ENCODE measurements around the gene LAGE3. TPM values are rescaled to one million over a fixed set of nuclear protein-coding genes. Genes with fewer than 3 reads are reported as not detected.

The LAGE3 gene
- total and polyA plus RNA-seq, 9 donors: 12.1 to 16.2 (median 14.6) TPM

- H3K4me3 ChIP-seq (ENCODE audit: low read length): no peak overlapping the region
Measured at GRCh38 chrX:154487518-154488290, 8.6 kb upstream of the LAGE3 start.

GRCh38 chrX:154486396-154487207 is 7.5 kb upstream of the LAGE3 start, which contains the start of gene UBL4A:
TSS of gene UBL4A (minus strand) at chrX:154486615. CDS start at chrX:154486584, 31 bp downstream.
- Histone ChIP-seq H3K27me3 (ENCODE audit: control insufficient read depth, insufficient read depth, low read length) (no peaks in the 10 kb centered on the region), H3K4me3 (ENCODE audit: low read length) (peak within 1 kb of the TSS; percentile 50), H3K4me1 (ENCODE audit: control insufficient read depth, insufficient read depth, low read length) (peaks cover 23% of the 10 kb centered on the region), H3K9me3 (replicated peaks; ENCODE audit: control insufficient read depth, low read depth, low read length) (no peaks in the 10 kb centered on the region), H3K36me3 (ENCODE audit: control insufficient read depth, insufficient read depth, low read length) (peaks cover 15% of the 10 kb centered on the region), H3K27ac (ENCODE audit: low read length) (peak within 1 kb of the TSS; percentile 69)
- WGBS (ENCODE audit: insufficient coverage): 22% methylated on average over 72 of the region's 95 CpGs
- DNase-seq: peak; percentile 55

More at GRCh38 chrX:154487518-154488290, 8.6 kb upstream of the LAGE3 start:
- Histone ChIP-seq H3K36me3 (ENCODE audit: control insufficient read depth, insufficient read depth, low read length) (peaks cover 15% of the 10 kb centered on the region), H3K27me3 (ENCODE audit: control insufficient read depth, insufficient read depth, low read length) (no peaks in the 10 kb centered on the region), H3K9me3 (replicated peaks; ENCODE audit: control insufficient read depth, low read depth, low read length) (no peaks in the 10 kb centered on the region), H3K27ac (ENCODE audit: low read length) (no peak overlapping the region), H3K4me1 (ENCODE audit: control insufficient read depth, insufficient read depth, low read length) (peaks cover 23% of the 10 kb centered on the region)
- 89% methylated on average over 28 of the region's 28 CpGs for WGBS (ENCODE audit: insufficient coverage)
- no peak for DNase-seq

- H3K4me3 ChIP-seq (ENCODE audit: low read length): peak overlapping the region; percentile 50
- H3K4me1 ChIP-seq (ENCODE audit: control insufficient read depth, insufficient read depth, low read length): peaks cover 23% of the 10 kb centered on the region
- peak overlapping the region; percentile 13 for H3K27ac ChIP-seq (ENCODE audit: low read length)
- peaks cover 15% of the 10 kb centered on the region for H3K36me3 ChIP-seq (ENCODE audit: control insufficient read depth, insufficient read depth, low read length)
- 43% methylated on average over 35 of the region's 35 CpGs for WGBS (ENCODE audit: insufficient coverage)
- no peaks in the 10 kb centered on the region for H3K27me3 ChIP-seq (ENCODE audit: control insufficient read depth, insufficient read depth, low read length)
- peak; percentile 40 for DNase-seq
- no peaks in the 10 kb centered on the region for H3K9me3 ChIP-seq (replicated peaks; ENCODE audit: control insufficient read depth, low read depth, low read length)
Measured at GRCh38 chrX:154486052-154486395, 6.9 kb upstream of the LAGE3 start.

- WGBS (ENCODE audit: insufficient coverage): 58% methylated on average over 29 of the region's 35 CpGs
- no peaks in the 10 kb centered on the region for H3K27me3 ChIP-seq (ENCODE audit: control insufficient read depth, insufficient read depth, low read length)
- H3K4me1 ChIP-seq (ENCODE audit: control insufficient read depth, insufficient read depth, low read length): peaks cover 23% of the 10 kb centered on the region
- H3K27ac ChIP-seq (ENCODE audit: low read length): no peak overlapping the region
- H3K9me3 ChIP-seq (replicated peaks; ENCODE audit: control insufficient read depth, low read depth, low read length): no peaks in the 10 kb centered on the region
- DNase-seq: no peak
- H3K4me3 ChIP-seq (ENCODE audit: low read length): peak overlapping the region; percentile 50
- peaks cover 15% of the 10 kb centered on the region for H3K36me3 ChIP-seq (ENCODE audit: control insufficient read depth, insufficient read depth, low read length)
Measured at GRCh38 chrX:154485150-154486051, 6.3 kb upstream of the LAGE3 start.

GRCh38 chrX:154484255-154485149 is 5.4 kb upstream of the LAGE3 start:
- 83% methylated on average over 14 of the region's 16 CpGs for WGBS (ENCODE audit: insufficient coverage)
- H3K4me3 ChIP-seq (ENCODE audit: low read length): no peak overlapping the region
- DNase-seq: no peak
- no peaks in the 10 kb centered on the region for H3K9me3 ChIP-seq (replicated peaks; ENCODE audit: control insufficient read depth, low read depth, low read length)
- H3K27ac ChIP-seq (ENCODE audit: low read length): no peak overlapping the region
- H3K27me3 ChIP-seq (ENCODE audit: control insufficient read depth, insufficient read depth, low read length): no peaks in the 10 kb centered on the region
- H3K4me1 ChIP-seq (ENCODE audit: control insufficient read depth, insufficient read depth, low read length): peaks cover 18% of the 10 kb centered on the region
- peaks cover 15% of the 10 kb centered on the region for H3K36me3 ChIP-seq (ENCODE audit: control insufficient read depth, insufficient read depth, low read length)

GRCh38 chrX:154483325-154483724 is 4.2 kb upstream of the LAGE3 start:
- Histone ChIP-seq H3K9me3 (replicated peaks; ENCODE audit: control insufficient read depth, low read depth, low read length) (no peaks in the 10 kb centered on the region), H3K4me3 (ENCODE audit: low read length) (no peak overlapping the region), H3K4me1 (ENCODE audit: control insufficient read depth, insufficient read depth, low read length) (peaks cover 20% of the 10 kb centered on the region), H3K27me3 (ENCODE audit: control insufficient read depth, insufficient read depth, low read length) (no peaks in the 10 kb centered on the region), H3K27ac (ENCODE audit: low read length) (no peak overlapping the region), H3K36me3 (ENCODE audit: control insufficient read depth, insufficient read depth, low read length) (peaks cover 15% of the 10 kb centered on the region)
- no peak for DNase-seq
- 68% methylated on average over 5 of the region's 7 CpGs for WGBS (ENCODE audit: insufficient coverage)

- Histone ChIP-seq H3K36me3 (ENCODE audit: control insufficient read depth, insufficient read depth, low read length) (peaks cover 15% of the 10 kb centered on the region), H3K4me1 (ENCODE audit: control insufficient read depth, insufficient read depth, low read length) (peaks cover 26% of the 10 kb centered on the region), H3K4me3 (ENCODE audit: low read length) (no peak overlapping the region), H3K9me3 (replicated peaks; ENCODE audit: control insufficient read depth, low read depth, low read length) (no peaks in the 10 kb centered on the region), H3K27ac (ENCODE audit: low read length) (no peak overlapping the region), H3K27me3 (ENCODE audit: control insufficient read depth, insufficient read depth, low read length) (no peaks in the 10 kb centered on the region)
- no peak for DNase-seq
- 75% methylated on average over 7 of the region's 7 CpGs for WGBS (ENCODE audit: insufficient coverage)
Measured at GRCh38 chrX:154482786-154483185, 3.7 kb upstream of the LAGE3 start.

GRCh38 chrX:154481911-154482601 is 3.0 kb upstream of the LAGE3 start:
- Histone ChIP-seq H3K9me3 (replicated peaks; ENCODE audit: control insufficient read depth, low read depth, low read length) (no peaks in the 10 kb centered on the region), H3K4me3 (ENCODE audit: low read length) (no peak overlapping the region), H3K27me3 (ENCODE audit: control insufficient read depth, insufficient read depth, low read length) (no peaks in the 10 kb centered on the region), H3K27ac (ENCODE audit: low read length) (no peak overlapping the region), H3K36me3 (ENCODE audit: control insufficient read depth, insufficient read depth, low read length) (peaks cover 11% of the 10 kb centered on the region), H3K4me1 (ENCODE audit: control insufficient read depth, insufficient read depth, low read length) (peaks cover 26% of the 10 kb centered on the region)
- WGBS (ENCODE audit: insufficient coverage): 69% methylated on average over 12 of the region's 14 CpGs
- DNase-seq: no peak

- Histone ChIP-seq H3K27me3 (ENCODE audit: control insufficient read depth, insufficient read depth, low read length) (no peaks in the 10 kb centered on the region), H3K4me3 (ENCODE audit: low read length) (no peak overlapping the region), H3K27ac (ENCODE audit: low read length) (no peak overlapping the region), H3K9me3 (replicated peaks; ENCODE audit: control insufficient read depth, low read depth, low read length) (no peaks in the 10 kb centered on the region), H3K4me1 (ENCODE audit: control insufficient read depth, insufficient read depth, low read length) (peaks cover 22% of the 10 kb centered on the region), H3K36me3 (ENCODE audit: control insufficient read depth, insufficient read depth, low read length) (peaks cover 11% of the 10 kb centered on the region)
- no peak for DNase-seq
- 88% methylated on average over 1 of the region's 5 CpGs for WGBS (ENCODE audit: insufficient coverage)
Measured at GRCh38 chrX:154481195-154481594, 2.1 kb upstream of the LAGE3 start.

All from muscle of leg (tissue), 11 donors.